Cardiac fibroblast (primary cell): ENCODE measurements around the gene JMJD1C.

ENCODE experiments used
- DNase-seq, 2 donors: peaks; one replicate each; pipeline versions ENCODE4 v3.0.0 to v3.0.0-alpha.2; 2010; ENCODE audit warnings: low read depth in 2 of 2
- H3K4me3 ChIP-seq, 2 donors: replicated peaks in 1 of 2; 1 replicate in 1 of 2; 2 replicates in 1 of 2; pipeline ENCODE4 v1.5.1; 2011; ENCODE audit warnings: low read depth in 2 of 2, low read length in 2 of 2, mild to moderate bottlenecking in 2 of 2, moderate library complexity in 1 of 2
- TF ChIP-seq, protein P1 (sequence below): IDR thresholded peaks from one replicate; pipeline ENCODE4 v1.5.1; 2011; ENCODE audit warnings: low read depth, mild to moderate bottlenecking, low read length, inconsistent platforms

Gene JMJD1C

DNA sequence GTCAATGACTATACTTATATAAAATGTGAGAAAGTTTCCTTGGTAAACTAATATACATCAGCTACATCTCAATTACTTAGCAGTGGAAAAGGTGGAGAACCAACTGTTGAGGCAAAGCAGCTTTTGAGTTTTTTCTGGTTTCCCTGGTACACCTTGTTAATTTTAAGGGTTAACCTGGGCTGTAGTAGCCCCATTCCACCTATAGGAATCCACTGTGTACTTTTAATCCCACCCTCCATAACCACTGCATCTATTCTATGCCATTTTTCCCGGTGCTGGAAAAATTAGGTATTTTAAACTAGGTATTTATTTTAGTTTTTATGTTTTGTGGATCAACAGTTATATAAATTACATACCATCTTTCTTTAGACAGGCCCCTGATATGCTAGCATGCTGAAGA lies 290.2 kb downstream of the JMJD1C start:
- no peak for DNase-seq
- TF ChIP-seq, protein P1, sequence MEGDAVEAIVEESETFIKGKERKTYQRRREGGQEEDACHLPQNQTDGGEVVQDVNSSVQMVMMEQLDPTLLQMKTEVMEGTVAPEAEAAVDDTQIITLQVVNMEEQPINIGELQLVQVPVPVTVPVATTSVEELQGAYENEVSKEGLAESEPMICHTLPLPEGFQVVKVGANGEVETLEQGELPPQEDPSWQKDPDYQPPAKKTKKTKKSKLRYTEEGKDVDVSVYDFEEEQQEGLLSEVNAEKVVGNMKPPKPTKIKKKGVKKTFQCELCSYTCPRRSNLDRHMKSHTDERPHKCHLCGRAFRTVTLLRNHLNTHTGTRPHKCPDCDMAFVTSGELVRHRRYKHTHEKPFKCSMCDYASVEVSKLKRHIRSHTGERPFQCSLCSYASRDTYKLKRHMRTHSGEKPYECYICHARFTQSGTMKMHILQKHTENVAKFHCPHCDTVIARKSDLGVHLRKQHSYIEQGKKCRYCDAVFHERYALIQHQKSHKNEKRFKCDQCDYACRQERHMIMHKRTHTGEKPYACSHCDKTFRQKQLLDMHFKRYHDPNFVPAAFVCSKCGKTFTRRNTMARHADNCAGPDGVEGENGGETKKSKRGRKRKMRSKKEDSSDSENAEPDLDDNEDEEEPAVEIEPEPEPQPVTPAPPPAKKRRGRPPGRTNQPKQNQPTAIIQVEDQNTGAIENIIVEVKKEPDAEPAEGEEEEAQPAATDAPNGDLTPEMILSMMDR = no peak
- no peak overlapping the region for H3K4me3 ChIP-seq

DNA sequence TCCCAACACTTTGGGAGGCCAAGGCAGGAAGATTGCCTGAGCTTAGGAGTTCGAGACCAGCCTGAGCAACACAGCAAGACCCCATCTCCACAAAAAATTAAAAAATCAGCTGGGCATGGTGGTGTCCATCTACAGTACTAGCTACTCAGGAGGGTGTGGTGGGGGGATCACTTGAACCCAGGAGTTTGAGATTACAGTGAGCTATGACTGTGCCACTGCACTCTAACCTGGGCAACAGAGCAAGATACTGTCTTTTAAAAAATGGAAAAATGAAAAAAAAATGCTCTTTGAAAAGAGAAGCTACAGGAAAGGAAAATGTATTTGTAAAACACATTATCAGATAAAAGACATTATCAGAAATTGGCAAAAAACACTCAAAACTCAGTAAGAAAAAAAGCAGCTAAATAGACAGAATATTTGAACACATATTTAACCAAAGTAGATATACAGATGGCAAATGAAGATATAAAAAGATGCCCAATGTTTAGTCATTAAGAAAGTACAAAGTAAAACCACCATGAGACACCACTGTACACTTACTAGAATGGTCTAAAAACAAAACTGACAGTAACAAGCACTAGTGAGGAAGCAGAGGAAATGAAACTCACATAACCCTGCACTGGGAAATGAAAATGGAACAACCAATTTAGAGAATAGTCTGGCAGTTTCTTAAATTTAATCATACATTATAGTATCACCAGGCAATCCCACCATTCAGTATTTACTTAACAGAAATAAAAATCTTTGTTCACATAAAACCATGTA lies 292.1 kb downstream of the JMJD1C start:
- TF ChIP-seq, protein P1 = no peak
- H3K4me3 ChIP-seq = no peak overlapping the region
- DNase-seq = no peak

DNA sequence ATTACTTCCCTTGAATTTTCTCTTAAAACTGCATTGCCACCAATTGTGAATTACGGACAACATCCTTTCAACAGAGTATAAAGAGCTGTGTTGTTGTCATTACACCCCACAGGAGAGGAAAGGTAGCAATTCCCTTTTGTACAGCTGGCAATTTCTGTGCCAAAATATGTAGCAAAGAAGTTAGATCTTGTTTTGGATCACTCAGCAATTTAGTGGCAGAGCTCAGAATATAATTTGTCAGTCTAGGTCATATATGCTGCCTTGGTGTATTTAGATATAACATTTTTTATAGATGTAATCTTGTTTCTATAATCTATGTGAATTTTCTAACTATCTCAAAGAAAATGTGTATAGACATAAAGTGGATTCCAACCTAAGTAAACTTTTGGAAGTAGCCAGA lies 293.9 kb downstream of the JMJD1C start:
- TF ChIP-seq, protein P1 = no peak
- H3K4me3 ChIP-seq = no peak overlapping the region
- no peak for DNase-seq

DNA sequence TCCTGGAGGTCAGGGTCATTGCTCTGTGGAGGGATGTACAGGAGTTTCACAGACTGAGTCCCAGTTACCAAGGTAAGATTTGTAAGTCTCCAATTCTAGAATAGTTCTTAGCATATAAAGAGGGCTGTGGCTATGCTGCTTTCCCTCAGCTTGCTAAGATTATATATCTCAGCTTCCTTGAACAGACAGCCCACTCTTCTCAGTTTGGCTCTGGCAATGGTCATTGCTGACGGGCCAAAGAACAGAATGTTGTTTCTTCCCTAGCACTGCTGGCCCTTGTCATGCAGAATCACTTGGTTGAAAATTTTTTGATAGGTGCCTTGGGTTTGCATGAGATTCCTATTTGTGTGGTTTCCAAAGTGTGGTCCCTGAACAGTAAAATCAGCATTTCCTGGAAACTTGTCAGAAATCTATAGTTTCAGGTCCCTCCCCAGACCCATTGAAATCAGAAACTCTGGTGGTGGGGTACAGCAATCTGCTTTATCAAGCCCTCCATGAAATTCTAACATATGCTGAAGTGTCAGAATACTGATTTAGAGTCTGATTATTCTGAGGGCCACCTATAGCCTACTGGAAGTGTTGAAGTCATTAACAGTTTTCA lies 294.4 kb downstream of the JMJD1C start:
- no peak overlapping the region for H3K4me3 ChIP-seq
- TF ChIP-seq, protein P1 = no peak
- DNase-seq = peak in 1 of 2 donors; percentile 24

DNA sequence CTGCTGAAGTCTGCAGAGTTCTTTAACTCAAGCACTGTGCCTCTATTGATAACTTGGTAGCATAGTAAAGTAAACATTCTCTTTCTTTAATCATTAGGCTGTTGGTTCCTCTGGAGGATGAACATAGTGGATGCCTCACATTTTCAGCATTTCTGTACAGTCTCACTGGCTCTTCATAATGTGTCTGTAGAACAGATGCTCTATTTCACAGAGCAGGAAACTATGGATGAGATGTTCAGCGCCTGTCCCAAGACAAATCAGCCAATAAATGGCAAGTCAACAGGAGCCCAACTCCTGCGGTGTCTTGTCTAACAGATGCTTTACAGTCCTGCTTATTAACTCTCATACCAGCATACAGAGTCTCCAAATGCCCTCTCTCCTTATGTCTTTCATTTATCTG lies 296.2 kb downstream of the JMJD1C start:
- no peak overlapping the region for H3K4me3 ChIP-seq
- TF ChIP-seq, protein P1 = no peak
- no peak for DNase-seq

DNA sequence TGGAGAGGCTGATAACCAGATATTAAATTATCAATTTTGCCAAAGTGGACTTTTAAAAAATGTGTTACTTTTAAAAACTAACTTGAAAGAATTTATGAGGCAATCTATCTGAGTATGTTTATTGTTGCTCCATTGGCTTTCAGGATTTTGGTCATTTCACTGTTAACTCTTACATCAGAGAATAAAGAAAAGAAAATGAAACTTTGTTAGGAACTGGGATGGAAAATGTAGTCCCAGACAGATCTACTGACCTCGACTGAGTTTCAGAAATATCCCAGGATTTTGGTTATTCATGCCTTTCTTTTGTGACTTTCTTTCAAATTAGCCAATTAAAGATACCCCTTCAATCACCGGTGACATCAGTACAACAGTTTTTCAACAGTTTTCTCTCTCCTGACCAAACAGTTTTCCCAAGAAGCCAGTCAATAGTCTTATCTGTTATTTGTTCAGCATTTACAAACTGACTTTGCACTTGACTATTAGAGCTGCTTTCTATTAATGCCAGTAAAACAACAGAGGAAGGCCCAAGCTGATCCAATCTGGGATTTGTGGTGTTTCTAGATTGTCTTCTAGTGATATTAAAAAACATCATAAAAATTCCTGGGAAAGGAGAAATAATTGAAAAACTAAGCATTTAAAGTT lies 296.8 kb downstream of the JMJD1C start:
- H3K4me3 ChIP-seq = no peak overlapping the region
- TF ChIP-seq, protein P1 = no peak
- no peak for DNase-seq
